GM19351 (cell line): ENCODE results near the gene PRADC1.
"Not testable (repeated sequence)": the region's sequence is repeated elsewhere in the genome, so short reads cannot be mapped to it uniquely, and the experiment has no call there.

ENCODE experiments used
- ATAC-seq: cut with Tn5 transposase; IDR thresholded peaks from one replicate; pipeline ENCODE4 v1.9.1; 2021; ENCODE audit warnings: mild to moderate bottlenecking, moderate library complexity; ENCODE audit not compliant: unreplicated experiment

The PRADC1 gene

DNA sequence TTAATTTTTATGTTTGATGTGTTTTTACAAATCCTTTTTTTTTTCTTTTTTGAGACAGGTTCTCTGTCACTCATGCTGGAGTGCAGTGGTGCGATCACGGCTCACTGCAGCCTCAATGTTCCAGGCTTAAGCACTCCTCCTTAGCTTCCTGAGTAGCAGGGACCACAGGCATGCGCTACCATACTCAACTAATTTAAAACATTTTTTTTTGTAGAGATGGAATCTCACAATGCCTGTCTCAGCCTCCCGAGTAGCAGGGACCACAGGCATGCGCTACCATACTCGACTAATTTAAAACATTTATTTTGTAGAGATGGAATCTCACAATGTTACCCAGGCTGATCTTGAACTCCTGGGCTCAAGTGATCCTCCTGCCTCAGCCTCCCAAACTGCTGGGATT is 27.4 kb downstream of the PRADC1 start:
- ATAC-seq: no peak

DNA sequence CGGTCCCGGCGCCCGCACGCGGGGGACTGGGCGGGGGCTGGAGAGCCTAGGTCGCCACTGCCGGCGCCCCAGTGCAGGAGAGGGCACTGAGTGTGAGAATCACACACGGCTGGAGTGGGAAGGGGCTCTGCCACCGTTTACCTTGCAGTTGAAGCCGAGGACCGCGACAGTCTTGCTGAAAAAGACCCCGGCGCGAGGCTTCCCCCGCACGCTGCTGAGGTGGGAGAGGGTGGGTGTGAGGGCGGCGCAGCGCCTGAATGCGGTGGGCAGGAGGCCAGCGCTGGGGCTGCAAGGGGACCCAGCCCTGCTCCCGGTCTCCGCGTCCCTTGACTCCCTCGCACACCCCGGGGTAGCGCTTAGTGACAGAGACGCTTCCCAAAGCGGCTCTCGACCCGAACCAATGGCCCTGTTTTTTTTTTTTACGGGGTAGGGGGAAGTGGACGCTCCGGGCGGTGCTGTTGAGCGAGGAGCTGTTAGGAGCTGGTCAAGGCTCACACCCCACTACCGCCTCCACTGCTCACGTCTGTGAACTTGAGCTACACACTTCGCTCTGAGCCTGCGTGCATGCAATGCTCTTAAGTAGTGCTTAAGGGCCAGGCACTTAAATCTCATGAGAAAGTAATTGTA is 29.9 kb downstream of the PRADC1 start:
- ATAC-seq: no peak

DNA sequence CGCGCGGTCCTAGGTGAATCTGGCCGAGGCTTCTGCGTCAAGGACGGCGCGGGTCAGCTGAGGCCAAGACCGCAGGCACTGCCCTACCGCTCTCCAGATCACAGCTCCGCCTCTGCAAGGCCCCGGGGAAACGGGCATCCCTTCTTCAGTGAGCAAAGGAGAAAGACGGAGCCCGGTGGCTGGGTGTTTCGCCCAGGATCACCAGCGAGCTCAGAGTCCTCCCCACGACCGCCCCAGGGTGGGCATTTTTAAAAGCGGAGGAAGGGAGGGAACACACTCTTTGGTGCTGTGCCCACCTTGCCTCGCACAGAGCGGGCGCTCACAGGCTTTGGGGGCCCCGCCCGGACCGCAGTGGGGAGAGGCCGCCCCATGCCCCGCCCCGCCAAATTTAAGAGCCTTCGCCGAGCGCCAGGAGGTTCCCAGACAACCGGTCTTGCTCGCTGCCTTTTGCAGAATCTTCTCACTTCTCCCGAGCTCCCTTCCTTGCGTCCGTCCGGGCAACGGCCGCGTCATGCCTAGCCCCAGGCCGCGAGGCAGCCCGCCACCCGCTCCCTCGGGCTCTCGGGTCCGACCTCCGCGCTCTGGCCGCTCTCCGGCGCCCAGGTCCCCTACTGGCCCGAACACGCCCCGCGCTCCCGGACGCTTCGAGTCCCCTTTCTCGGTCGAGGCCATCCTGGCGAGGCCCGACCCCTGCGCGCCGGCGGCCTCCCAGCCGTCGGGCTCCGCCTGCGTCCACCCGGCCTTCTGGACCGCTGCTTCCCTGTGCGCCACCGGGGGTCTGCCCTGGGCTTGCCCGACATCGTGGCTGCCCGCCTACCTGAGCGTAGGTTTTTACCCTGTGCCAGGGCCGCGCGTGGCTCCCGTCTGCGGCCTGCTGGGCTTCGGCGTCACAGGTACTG is 30.6 kb downstream of the PRADC1 start, which contains the start of gene NOTO:
TSS of gene NOTO (plus strand) at position 419 of the 899 bp plus-strand sequence. CDS start at position 512, 93 bp downstream.
- ATAC-seq: no peak

DNA sequence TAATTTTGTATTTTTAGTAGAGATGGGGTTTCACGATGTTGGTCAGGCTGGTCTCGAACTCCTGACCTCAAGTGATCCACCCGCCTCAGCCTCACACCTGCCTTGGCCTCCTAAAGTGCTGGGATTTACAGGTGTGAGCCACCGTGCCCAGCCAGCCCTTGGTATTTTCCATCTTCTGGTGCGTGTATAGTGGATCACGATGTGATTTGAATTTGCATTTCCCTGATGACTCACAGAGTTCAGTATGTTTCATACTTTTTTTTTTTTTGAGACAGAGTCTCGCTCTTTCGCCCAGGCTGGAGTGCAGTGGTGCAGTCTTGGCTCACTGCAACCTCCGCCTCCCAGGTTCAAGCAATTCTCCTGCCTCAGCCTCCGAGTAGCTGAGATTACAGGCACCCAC is 32.8 kb downstream of the PRADC1 start:
- ATAC-seq: not testable (repeated sequence)

DNA sequence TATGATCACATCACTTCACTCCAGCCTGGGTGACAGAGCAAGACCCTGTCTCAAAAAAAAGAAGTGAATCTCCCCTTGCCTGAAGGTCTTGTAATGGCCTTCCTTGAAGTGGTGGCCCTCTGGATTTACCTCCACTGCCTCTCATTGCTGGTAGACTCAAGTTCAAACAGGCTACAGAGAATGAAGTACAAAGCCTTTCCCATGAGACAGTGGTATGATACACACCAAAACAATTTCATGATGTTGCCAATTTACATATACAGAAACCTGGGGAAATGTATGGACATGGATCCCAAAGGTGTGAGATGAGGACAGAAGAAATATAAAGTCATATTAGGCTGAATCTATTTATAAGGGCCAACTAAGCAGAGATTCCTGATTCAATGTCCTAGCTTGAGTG is 35.5 kb downstream of the PRADC1 start:
- ATAC-seq: no peak

DNA sequence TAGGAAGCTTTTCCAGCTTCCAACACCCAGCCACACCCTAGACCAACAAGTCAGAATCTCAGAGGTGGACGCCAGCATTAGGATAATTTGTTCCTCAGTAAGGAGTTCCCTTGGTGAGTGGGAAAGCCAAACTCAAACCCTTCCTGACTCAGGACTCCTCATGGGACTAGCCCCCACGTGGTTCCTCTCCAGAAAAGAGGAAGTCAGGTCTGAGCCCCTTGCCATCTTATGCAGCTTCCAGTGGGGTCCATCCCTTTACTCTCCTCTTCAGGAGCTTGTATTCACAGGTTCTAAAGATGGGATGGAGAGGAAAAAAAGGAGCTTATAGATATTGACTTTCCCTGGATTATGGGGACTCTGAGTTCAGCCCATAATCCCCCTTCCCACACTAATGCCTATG is 45.5 kb downstream of the PRADC1 start:
- no peak for ATAC-seq

DNA sequence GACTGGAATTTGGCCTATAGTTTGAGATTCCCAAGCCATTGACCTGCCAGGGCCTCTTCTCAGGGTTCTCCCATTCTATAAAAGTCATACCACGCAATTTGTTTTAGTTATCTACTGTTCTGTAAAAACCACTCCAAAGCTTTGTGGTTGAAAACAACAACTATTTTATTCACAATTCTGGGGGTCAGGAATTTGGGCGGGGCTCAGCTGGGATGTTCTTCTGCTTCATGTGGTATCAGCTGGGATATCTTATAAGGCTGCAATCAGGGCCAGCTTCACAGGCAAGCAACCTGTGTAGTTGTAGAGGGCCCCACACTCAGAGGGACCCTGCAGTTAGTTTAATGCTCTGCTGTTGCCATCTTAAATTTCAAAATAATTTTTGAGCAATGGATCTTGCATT is 47.1 kb downstream of the PRADC1 start:
- ATAC-seq: no peak
